Smooth muscle cell (in vitro differentiated cells): Measurements from ENCODE around the gene TBX2. TPM values are rescaled to one million over a fixed set of nuclear protein-coding genes. Genes with fewer than 3 reads are reported as not detected.

Experiments used
- DNase-seq: peaks from one replicate; lab custom pipeline; 2025; ENCODE audit not compliant: unreplicated experiment; lab: John Stamatoyannopoulos, UW
- H2AFZ ChIP-seq: fragments of 200-600 bp; sonication (generic); 2 replicates; pipeline ENCODE4 v1.6.0; 2016; ENCODE audit warnings: antibody characterized with exemption, low read depth, mild to moderate bottlenecking
- H3F3A ChIP-seq: fragments of 200-600 bp; sonication (generic); 2 replicates; pipeline ENCODE4 v1.6.0; 2017; ENCODE audit warnings: antibody characterized with exemption, low read depth
- H3K27ac ChIP-seq: fragments of 200-600 bp; sonication (generic); 2 replicates; pipeline ENCODE4 v1.5.1; 2016; ENCODE audit warnings: low read depth, mild to moderate bottlenecking
- H3K27me3 ChIP-seq: fragments of 200-600 bp; sonication (generic); 2 replicates; pipeline ENCODE4 v1.6.1; 2016; ENCODE audit warnings: low read depth, mild to moderate bottlenecking
- H3K36me3 ChIP-seq: fragments of 200-600 bp; sonication (generic); 2 replicates; pipeline ENCODE4 v1.5.1; 2016; ENCODE audit warnings: low read depth
- H3K4me1 ChIP-seq: fragments of 200-600 bp; sonication (generic); 2 replicates; pipeline ENCODE4 v1.5.1; 2016; ENCODE audit warnings: low read depth
- H3K4me2 ChIP-seq: fragments of 200-600 bp; sonication (generic); 2 replicates; pipeline ENCODE4 v1.6.0; 2016; ENCODE audit warnings: mild to moderate bottlenecking
- H3K4me3 ChIP-seq: fragments of 200-600 bp; sonication (generic); 2 replicates; pipeline ENCODE4 v1.5.1; 2016; ENCODE audit warnings: mild to moderate bottlenecking
- H3K79me2 ChIP-seq: fragments of 200-600 bp; sonication (generic); 2 replicates; pipeline ENCODE4 v1.6.0; 2016; ENCODE audit warnings: low read depth, mild to moderate bottlenecking
- H3K9ac ChIP-seq: fragments of 200-600 bp; sonication (generic); 2 replicates; pipeline ENCODE4 v1.6.0; 2016; ENCODE audit warnings: low read depth
- H3K9me3 ChIP-seq: fragments of 200-600 bp; sonication (generic); replicated peaks from 2 replicates; pipeline ENCODE4 v1.5.1; 2016; ENCODE audit warnings: low read depth
- H4K20me1 ChIP-seq: fragments of 200-600 bp; sonication (generic); 2 replicates; pipeline ENCODE4 v1.6.0; 2016; ENCODE audit warnings: low read depth
- CTCF ChIP-seq: fragments of 200-600 bp; sonication (generic); IDR thresholded peaks from 2 replicates; pipeline ENCODE4 v1.5.1; 2017; ENCODE audit warnings: borderline replicate concordance, mild to moderate bottlenecking, antibody characterized with exemption; ENCODE audit not compliant: insufficient read depth, poor library complexity, severe bottlenecking
- WGBS: methylation state at CpG from one replicate; pipeline ENCODE4 v1.1.7; 2016; ENCODE audit warnings: low lambda C conversion rate; 5-methylcytosine and 5-hydroxymethylcytosine counted together
- polyA plus RNA-seq: library from polyadenylated mRNA; unstranded; fragments of >200 nt; fragmentation: Nextera tagmentation; extraction: Ambion mirVana; gene quantifications from 2 replicates; pipeline ENCODE4 v1.2.1, GENCODE V29; 2016
- total RNA-seq: library from RNA; depleted of rRNA; stranded (reverse); fragments of >200 nt; gene quantifications from 2 replicates; pipeline ENCODE4 v1.2.3, GENCODE V29; 2014

TBX2 gene
- total and polyA plus RNA-seq, 2 experiments from 2014 or later = 46.7 to 146 TPM

DNA sequence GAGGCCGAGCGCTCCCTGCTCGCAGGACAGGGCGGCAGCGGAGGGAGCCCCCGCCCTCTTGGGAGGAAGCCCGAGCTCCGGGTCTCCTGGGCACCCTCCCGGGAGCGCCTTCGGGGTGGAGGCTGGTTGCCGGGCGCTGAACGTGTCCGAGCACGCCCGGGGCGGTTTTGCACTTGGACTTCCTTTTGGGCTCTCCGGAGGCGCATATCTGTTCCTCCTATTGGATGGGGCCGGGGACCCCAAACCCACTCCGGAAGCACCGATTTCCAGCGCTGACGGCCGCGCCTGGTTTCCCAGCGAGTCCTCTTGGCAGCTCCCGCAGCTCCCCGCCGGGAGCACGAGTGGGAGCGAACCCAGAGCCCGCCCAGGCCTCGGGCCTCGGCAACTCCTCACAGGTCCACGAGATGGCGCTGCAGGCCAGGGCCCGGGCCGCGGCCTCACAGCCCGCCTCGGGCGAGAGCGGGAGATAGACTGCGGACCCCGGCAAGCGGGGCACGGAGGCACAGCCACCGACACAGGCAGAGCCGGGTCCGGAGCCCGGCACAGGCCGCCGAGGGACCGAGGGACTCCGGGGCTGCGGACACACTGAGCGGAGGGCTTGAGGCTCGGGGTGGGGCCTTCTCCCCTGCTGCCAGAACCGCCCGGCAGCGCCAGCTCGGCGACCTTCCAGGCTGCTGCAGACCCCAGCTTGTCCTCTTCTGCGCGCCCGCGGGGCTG, 12.7 kb downstream of the TBX2 start:
- H3K27ac ChIP-seq = peak overlapping the region; percentile 71
- peak overlapping the region; percentile 89 for H2AFZ ChIP-seq
- H3K9ac ChIP-seq = peak overlapping the region; percentile 63
- no peaks in the 10 kb centered on the region for H3K27me3 ChIP-seq
- H3F3A ChIP-seq = peaks cover 23% of the 10 kb centered on the region
- peaks cover 5% of the 10 kb centered on the region for H3K79me2 ChIP-seq
- DNase-seq = peak; percentile 87
- WGBS = under 1% methylated on average over 62 of the region's 69 CpGs
- no peaks in the 10 kb centered on the region for H3K36me3 ChIP-seq
- H3K9me3 ChIP-seq = no peaks in the 10 kb centered on the region
- peak overlapping the region; percentile 82 for H3K4me3 ChIP-seq
- H3K4me1 ChIP-seq = peaks cover 12% of the 10 kb centered on the region
- TF ChIP-seq CTCF = peak; percentile 99
- peak overlapping the region; percentile 89 for H3K4me2 ChIP-seq
- H4K20me1 ChIP-seq = peaks cover 13% of the 10 kb centered on the region

DNA sequence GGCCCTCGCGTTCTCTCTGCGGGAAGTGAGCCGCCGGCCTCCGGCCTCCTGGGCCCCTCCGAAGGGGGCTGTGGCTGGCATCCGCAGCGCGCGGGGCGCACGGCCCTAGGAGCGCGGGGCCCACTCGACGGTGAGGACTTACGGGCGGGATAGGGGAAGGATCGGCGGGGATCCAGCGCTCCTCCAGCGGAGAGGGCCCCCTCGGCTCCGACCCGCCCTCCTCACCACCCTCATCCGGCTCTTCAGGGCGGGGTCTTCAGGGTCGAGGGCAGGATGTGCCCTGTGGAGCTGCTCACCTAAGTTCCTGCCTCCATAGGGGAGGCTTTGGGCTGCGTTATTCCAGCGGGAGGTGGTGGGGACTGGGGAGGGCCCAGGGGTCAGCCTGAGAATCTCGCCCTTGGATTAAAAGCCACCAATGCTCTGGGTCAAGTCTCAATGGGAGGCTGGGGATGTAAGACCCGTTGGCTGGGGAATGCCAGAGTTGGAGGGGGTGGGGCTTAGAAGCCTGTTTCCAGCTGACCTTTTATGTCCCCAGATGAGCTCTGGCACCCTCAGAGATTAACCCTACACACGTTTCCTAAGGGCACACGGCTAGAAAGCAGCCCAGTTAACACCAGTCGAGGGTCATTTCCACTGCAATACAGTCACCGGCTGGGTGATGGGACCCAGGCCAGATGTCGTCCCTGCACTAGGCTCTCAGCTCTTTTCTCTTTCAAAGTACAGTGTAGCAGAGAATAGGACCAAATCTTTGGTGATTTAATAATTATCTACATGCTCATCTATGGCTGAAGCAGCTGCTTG, 13.4 kb downstream of the TBX2 start:
- Histone ChIP-seq H2AFZ (peak overlapping the region; percentile 89), H3F3A (peaks cover 23% of the 10 kb centered on the region), H3K27me3 (no peaks in the 10 kb centered on the region), H3K4me3 (peak overlapping the region; percentile 82), H3K4me2 (peak overlapping the region; percentile 89), H3K9ac (peak overlapping the region; percentile 63), H3K36me3 (no peaks in the 10 kb centered on the region), H4K20me1 (peaks cover 7% of the 10 kb centered on the region), H3K4me1 (peaks cover 12% of the 10 kb centered on the region), H3K9me3 (no peaks in the 10 kb centered on the region), H3K79me2 (peaks cover 4% of the 10 kb centered on the region), H3K27ac (peak overlapping the region; percentile 71)
- 5% methylated on average over 31 of the region's 38 CpGs for WGBS
- no peak for TF ChIP-seq CTCF
- DNase-seq = no peak

- Histone ChIP-seq H3K4me2 (peak overlapping the region; percentile 89), H3K4me1 (peaks cover 12% of the 10 kb centered on the region)
Measured at GRCh38 chr17:61413661-61414126, 14.1 kb downstream of the TBX2 start.

More at GRCh38 chr17:61413661-61414126, 14.1 kb downstream of the TBX2 start:
- H3F3A ChIP-seq = peaks cover 23% of the 10 kb centered on the region
- no peak overlapping the region for H3K9ac ChIP-seq
- H3K79me2 ChIP-seq = peaks cover 4% of the 10 kb centered on the region
- H3K36me3 ChIP-seq = no peaks in the 10 kb centered on the region
- H3K27me3 ChIP-seq = no peaks in the 10 kb centered on the region
- TF ChIP-seq CTCF = no peak
- WGBS = 92% methylated on average over 7 of the region's 8 CpGs
- H2AFZ ChIP-seq = no peak overlapping the region
- H3K27ac ChIP-seq = no peak overlapping the region
- no peaks in the 10 kb centered on the region for H3K9me3 ChIP-seq
- no peak for DNase-seq
- peaks cover under 1% of the 10 kb centered on the region for H4K20me1 ChIP-seq
- H3K4me3 ChIP-seq = peak overlapping the region; percentile 82
